SU-DHL-6 (cell line): ENCODE results near the gene NKAIN4.

ENCODE experiments used
- H2AFZ ChIP-seq: fragments of 200-600 bp; sonication (generic); 2 replicates; pipeline ENCODE4 v1.6.1; 2014; ENCODE audit warnings: low read depth, mild to moderate bottlenecking, moderate library complexity, mixed read lengths, antibody characterized with exemption, low read length; ENCODE audit not compliant: severe bottlenecking
- H3F3A ChIP-seq: fragments of 200-600 bp; shearing (Covaris generic); 2 replicates; pipeline ENCODE4 v1.6.0; 2016; ENCODE audit warnings: antibody characterized with exemption, mild to moderate bottlenecking; ENCODE audit not compliant: insufficient read depth
- H3K27ac ChIP-seq: fragments of 200-600 bp; sonication (generic); 2 replicates; pipeline ENCODE4 v1.5.1; 2016; ENCODE audit warnings: low read depth, mild to moderate bottlenecking, low read length, moderate library complexity, mixed read lengths
- H3K27me3 ChIP-seq: fragments of 200-600 bp; sonication (generic), shearing (Covaris generic); 2 replicates; pipeline ENCODE4 v1.6.0; 2014; ENCODE audit warnings: mild to moderate bottlenecking, low read length
- H3K36me3 ChIP-seq: fragments of 200-600 bp; sonication (generic); 2 replicates; pipeline ENCODE4 v1.6.1; 2014; ENCODE audit warnings: mild to moderate bottlenecking, low read length, mixed read lengths
- H3K4me2 ChIP-seq: fragments of 300-600, 200-600 bp; shearing (Covaris generic), sonication (generic); 2 replicates; pipeline ENCODE4 v1.6.0; 2014; ENCODE audit warnings: low read length, low read depth, mild to moderate bottlenecking; ENCODE audit not compliant: poor library complexity, severe bottlenecking
- H3K4me3 ChIP-seq: fragments of 200-600 bp; sonication (generic); 2 replicates; pipeline ENCODE4 v1.5.1; 2014; ENCODE audit warnings: antibody characterized with exemption, low read length, mild to moderate bottlenecking, mixed read lengths; ENCODE audit not compliant: insufficient read depth, poor library complexity, severe bottlenecking
- H3K79me2 ChIP-seq: fragments of 200-600 bp; sonication (generic); 2 replicates; pipeline ENCODE4 v1.6.1; 2014; ENCODE audit warnings: mild to moderate bottlenecking, low read length, moderate library complexity; ENCODE audit not compliant: insufficient read depth
- H3K9ac ChIP-seq: fragments of 200-600 bp; sonication (generic); 2 replicates; pipeline ENCODE4 v1.7.0; 2014; ENCODE audit warnings: mild to moderate bottlenecking, low read length
- H3K9me2 ChIP-seq: fragments of 200-600 bp; sonication (generic); replicated peaks from 2 replicates; pipeline ENCODE4 v1.6.1; 2014; ENCODE audit warnings: low read length; ENCODE audit not compliant: insufficient read depth
- H3K9me3 ChIP-seq: fragments of 200-600 bp; sonication (generic); 2 replicates; pipeline ENCODE4 v1.6.1; 2014; ENCODE audit warnings: low read length, mixed read lengths; ENCODE audit not compliant: insufficient read depth
- H4K20me1 ChIP-seq: fragments of 200-600 bp; sonication (generic); 2 replicates; pipeline ENCODE4 v1.6.1; 2014; ENCODE audit warnings: low read depth, mild to moderate bottlenecking, antibody characterized with exemption, low read length, moderate library complexity, mixed read lengths
- EZH2phosphoT487 ChIP-seq: fragments of 200-600 bp; sonication (generic), shearing (Covaris generic); conservative IDR thresholded peaks from 2 replicates; pipeline ENCODE4 v1.6.1; 2018; ENCODE audit warnings: mild to moderate bottlenecking, antibody characterized with exemption, low read length, moderate library complexity, mixed read lengths
- TF ChIP-seq, protein P1 (sequence below): fragments of 200-600 bp; sonication (generic); IDR thresholded peaks from one replicate; pipeline ENCODE4 v1.5.1; 2017; ENCODE audit warnings: antibody characterized with exemption, mild to moderate bottlenecking, low read length, moderate library complexity; ENCODE audit not compliant: insufficient read depth, poor library complexity, severe bottlenecking

NKAIN4 gene

DNA sequence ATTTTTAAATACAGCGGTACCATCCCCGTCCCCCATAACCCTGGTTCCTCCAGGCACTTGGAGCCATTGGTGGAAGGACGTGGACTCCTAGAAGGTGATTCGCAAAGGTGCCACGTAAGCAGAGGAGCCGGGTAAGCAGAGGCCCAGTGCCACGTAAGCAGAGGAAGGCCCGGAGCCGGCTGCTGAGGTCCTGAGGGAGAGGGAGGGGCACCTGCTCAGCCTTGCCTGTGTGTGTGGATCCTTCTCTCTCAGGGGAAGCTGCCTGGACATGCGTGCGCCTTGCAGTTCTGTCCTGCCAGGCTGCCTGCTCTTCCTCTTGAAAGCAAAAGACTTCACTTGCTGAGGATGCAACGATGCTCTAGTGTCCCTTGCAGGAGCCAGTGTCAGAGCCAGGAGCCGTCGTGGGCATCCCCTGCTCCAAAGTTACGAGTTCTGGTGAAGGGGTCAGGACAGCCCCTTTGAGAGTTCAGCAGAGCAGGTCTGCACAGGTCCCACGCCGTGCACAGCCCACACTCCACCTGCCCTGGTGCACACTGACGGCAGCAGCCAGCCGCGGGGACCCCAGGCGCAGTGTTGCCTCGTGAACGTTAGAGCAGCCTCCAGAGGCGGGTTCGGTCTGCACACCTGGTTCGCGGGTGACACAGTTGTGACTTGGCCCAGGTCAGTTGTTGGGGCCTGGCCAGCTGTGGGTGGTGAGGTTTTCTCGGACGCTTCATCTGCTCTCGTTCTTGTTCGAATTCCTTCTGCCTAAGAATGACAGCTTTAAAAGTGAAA is 1.9 kb upstream of the NKAIN4 start:
- Histone ChIP-seq H3K79me2 (no peaks in the 10 kb centered on the region), H3K27ac (no peak overlapping the region), H3K4me3 (no peak overlapping the region), H3K4me2 (no peak overlapping the region), H3F3A (no peaks in the 10 kb centered on the region), H3K9me3 (no peaks in the 10 kb centered on the region), H3K36me3 (no peaks in the 10 kb centered on the region), H3K9me2 (no peaks in the 10 kb centered on the region), H3K9ac (no peak overlapping the region), H2AFZ (no peak overlapping the region), H3K27me3 (no peaks in the 10 kb centered on the region; the same call in 1 of the 2 replicates), H4K20me1 (no peaks in the 10 kb centered on the region)
- TF ChIP-seq EZH2phosphoT487, result no peak
- TF ChIP-seq, protein P1, sequence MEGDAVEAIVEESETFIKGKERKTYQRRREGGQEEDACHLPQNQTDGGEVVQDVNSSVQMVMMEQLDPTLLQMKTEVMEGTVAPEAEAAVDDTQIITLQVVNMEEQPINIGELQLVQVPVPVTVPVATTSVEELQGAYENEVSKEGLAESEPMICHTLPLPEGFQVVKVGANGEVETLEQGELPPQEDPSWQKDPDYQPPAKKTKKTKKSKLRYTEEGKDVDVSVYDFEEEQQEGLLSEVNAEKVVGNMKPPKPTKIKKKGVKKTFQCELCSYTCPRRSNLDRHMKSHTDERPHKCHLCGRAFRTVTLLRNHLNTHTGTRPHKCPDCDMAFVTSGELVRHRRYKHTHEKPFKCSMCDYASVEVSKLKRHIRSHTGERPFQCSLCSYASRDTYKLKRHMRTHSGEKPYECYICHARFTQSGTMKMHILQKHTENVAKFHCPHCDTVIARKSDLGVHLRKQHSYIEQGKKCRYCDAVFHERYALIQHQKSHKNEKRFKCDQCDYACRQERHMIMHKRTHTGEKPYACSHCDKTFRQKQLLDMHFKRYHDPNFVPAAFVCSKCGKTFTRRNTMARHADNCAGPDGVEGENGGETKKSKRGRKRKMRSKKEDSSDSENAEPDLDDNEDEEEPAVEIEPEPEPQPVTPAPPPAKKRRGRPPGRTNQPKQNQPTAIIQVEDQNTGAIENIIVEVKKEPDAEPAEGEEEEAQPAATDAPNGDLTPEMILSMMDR, result no peak

DNA sequence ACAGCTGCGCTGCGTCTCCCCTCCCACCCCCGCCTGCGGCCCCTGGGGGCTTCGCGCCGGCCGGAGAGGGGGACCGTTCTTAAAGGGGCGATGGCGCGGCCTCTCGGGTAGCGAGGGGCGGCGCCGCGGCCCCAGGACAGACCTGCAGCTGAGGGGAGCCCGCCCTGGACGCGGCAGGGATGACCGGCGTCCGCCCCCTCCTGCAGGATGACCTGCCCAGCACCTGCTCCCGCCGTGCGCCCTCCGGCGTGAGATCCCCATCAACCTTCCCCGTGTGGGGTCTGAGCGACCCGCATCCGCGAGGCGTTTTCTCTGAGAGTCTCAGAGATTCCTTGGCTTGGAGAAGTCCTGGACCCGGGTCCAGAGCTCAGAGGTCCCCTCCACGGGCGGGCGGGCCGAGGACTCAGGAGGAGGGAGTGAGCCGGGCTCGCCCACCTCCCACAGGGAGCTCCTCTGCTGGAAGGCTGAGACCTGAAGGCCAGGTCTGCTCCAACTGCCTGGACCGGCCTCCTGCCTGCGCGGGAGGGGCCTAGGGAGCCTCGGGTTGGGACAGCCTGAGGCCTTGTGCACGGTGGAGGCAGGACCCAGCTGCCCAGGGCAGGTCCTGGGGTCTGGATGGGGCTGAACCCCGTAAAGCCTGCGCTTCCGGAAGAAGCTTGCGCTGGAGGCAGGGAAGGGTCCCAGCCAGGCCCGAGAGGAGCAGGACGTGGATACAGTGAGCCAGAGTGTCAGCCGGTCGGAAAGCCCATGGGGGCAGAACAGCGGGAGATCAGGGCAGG is 532 bp upstream of the NKAIN4 start:
- Histone ChIP-seq H3K9me3 (no peaks in the 10 kb centered on the region), H3F3A (no peaks in the 10 kb centered on the region), H3K9ac (no peak overlapping the region), H3K27me3 (no peaks in the 10 kb centered on the region), H3K36me3 (no peaks in the 10 kb centered on the region), H3K4me2 (no peak overlapping the region), H3K79me2 (no peaks in the 10 kb centered on the region), H4K20me1 (no peaks in the 10 kb centered on the region), H3K9me2 (no peaks in the 10 kb centered on the region), H2AFZ (no peak overlapping the region), H3K4me3 (no peak overlapping the region), H3K27ac (no peak overlapping the region)
- TF ChIP-seq, protein P1, result no peak
- no peak for TF ChIP-seq EZH2phosphoT487

DNA sequence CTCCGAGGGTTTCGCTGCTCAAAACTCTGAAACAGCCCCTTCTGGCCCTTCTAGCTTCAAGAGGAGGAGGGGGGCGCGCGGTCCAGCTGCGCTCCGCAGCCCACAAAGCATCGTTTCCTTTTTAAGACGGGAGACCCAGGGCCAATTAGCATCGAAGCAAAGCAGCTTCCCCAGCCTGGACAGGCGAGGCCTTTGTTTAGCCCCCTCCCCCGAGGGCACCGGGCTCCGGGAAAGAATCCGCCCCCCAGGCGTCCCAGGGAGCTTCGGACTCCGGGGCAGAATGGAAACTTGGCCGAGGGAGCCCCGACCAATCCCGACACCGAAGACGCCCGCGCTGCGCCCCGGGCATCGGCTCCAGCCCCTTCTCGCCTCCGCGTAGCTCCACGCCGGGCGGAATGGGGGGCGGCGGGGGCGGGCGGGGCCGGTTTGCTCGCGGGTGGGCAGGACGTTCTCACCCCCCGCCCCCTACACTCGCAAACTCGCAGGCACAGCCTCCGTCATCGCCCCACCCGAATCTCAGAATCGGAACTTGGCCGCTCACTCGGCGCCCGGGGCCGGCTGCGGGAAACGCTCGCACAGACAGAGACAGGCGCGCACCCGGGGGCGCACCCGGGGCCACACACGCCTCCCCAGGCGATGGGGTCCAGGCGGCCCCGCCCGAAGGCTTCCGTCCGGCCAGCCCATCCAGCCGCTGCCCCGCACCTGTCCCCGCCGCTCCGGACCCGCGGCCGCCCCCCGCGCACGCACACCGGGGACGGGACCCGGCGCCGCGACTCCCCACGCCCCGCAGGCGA is 628 bp downstream of the NKAIN4 start:
- Histone ChIP-seq H3K4me2 (no peak overlapping the region), H3K27me3 (no peaks in the 10 kb centered on the region), H3K36me3 (no peaks in the 10 kb centered on the region), H2AFZ (no peak overlapping the region), H3K9me3 (no peaks in the 10 kb centered on the region), H4K20me1 (no peaks in the 10 kb centered on the region), H3K27ac (no peak overlapping the region), H3K9ac (no peak overlapping the region), H3F3A (no peaks in the 10 kb centered on the region), H3K9me2 (no peaks in the 10 kb centered on the region), H3K4me3 (no peak overlapping the region), H3K79me2 (no peaks in the 10 kb centered on the region)
- TF ChIP-seq, protein P1, result no peak
- TF ChIP-seq EZH2phosphoT487, result no peak
